Measurements from ENCODE around the gene CFLAR. TPM values are rescaled to one million over a fixed set of nuclear protein-coding genes. Genes with fewer than 3 reads are reported as not detected.

CFLAR gene
- polyA plus RNA-seq, 1 of the 3 experiments (the other 2 are of a cell fraction) = 23.7 TPM

GRCh38 chr2:201136889-201137321 lies 20.9 kb downstream of the CFLAR start:
- no peak overlapping the region for H3K9ac ChIP-seq
- peaks cover 67% of the 10 kb centered on the region for H3K79me2 ChIP-seq (ENCODE audit: insufficient read depth)
- no peaks in the 10 kb centered on the region for H3K9me2 ChIP-seq
- peaks cover 36 to 44% of the 10 kb centered on the region in 2 experiments for H3K36me3 ChIP-seq (replicated peaks in 1 of 2; ENCODE audit: control insufficient read depth in 1 of 2, insufficient read depth in 2 of 2, low read length in 1 of 2)
- no peaks in the 10 kb centered on the region for H3K27me3 ChIP-seq (ENCODE audit: insufficient read depth)
- H3K4me1 ChIP-seq (ENCODE audit: control insufficient read depth in 1 of 2, insufficient read depth in 2 of 2, low read depth in 1 of 2, low read length in 1 of 2) = 0 out of 4 replicates have a peak, but pooled peaks cover 0 to 5% of the 10 kb centered on the region in 2 experiments
- DNase-seq = no peak
- H3K9me3 ChIP-seq = no peaks in the 10 kb centered on the region
- no peak overlapping the region for H3K27ac ChIP-seq (ENCODE audit: low read depth in 2 of 2, low read length in 1 of 2)
- no peak overlapping the region for H3K4me2 ChIP-seq
- ChIA-PET CTCF (interaction anchor here (1.3 kb wide), 1 partner anchor 40 kb away, joined by 3 read pairs; no protein-coding TSS in a partner anchor), POLR2A (no interaction called here)
- no peaks in the 10 kb centered on the region for H4K20me1 ChIP-seq (ENCODE audit: insufficient read depth)
- peaks cover 4% of the 10 kb centered on the region for H3F3A ChIP-seq (replicated peaks; ENCODE audit: insufficient read depth)
- H2AFZ ChIP-seq (ENCODE audit: low read depth) = no peak overlapping the region
- H3K4me3 ChIP-seq (ENCODE audit: low read depth in 2 of 2, low read length in 1 of 2) = no peak overlapping the region
- WGBS (ENCODE audit: low lambda C conversion rate) = 94% methylated on average over 1 of the region's 3 CpGs
- TF ChIP-seq NFIC (IDR thresholded peaks at IDR 0.05; ENCODE audit: borderline replicate concordance) (no peak), NRF1 (IDR thresholded peaks at IDR 0.05; ENCODE audit: low read depth, low read length) (no peak), POLR2AphosphoS5 (IDR thresholded peaks at IDR 0.05; ENCODE audit: low read depth, low read length) (no peak), RAD21 (IDR thresholded peaks at IDR 0.05; ENCODE audit: low read length) (no peak), MEF2A (IDR thresholded peaks at IDR 0.05; ENCODE audit: borderline replicate concordance, low read depth) (no peak), TCF12 (IDR thresholded peaks at IDR 0.05) (no peak)

- DNase-seq = no peak
- H3K79me2 ChIP-seq (ENCODE audit: insufficient read depth) = peaks cover 61% of the 10 kb centered on the region
- H2AFZ ChIP-seq (ENCODE audit: low read depth) = no peak overlapping the region
- 97% methylated on average over 27 of the region's 28 CpGs for WGBS (ENCODE audit: low lambda C conversion rate)
- no peak for TF ChIP-seq PBX3 (IDR thresholded peaks at IDR 0.05)
- no peak for TF ChIP-seq EZH2phosphoT487 (IDR thresholded peaks at IDR 0.05; ENCODE audit: borderline replicate concordance, low read depth)
- no peak for TF ChIP-seq RXRA (IDR thresholded peaks at IDR 0.05; ENCODE audit: borderline replicate concordance, low read depth)
- TF ChIP-seq YY1 (IDR thresholded peaks at IDR 0.05; ENCODE audit: low read depth) = no peak
- TF ChIP-seq JUND (IDR thresholded peaks at IDR 0.05) = no peak
- TF ChIP-seq FOSL2 (IDR thresholded peaks at IDR 0.05; ENCODE audit: borderline replicate concordance, low read depth) = no peak
- TF ChIP-seq NFIC (IDR thresholded peaks at IDR 0.05; ENCODE audit: borderline replicate concordance) = no peak
- TF ChIP-seq MXI1 (IDR thresholded peaks at IDR 0.05; ENCODE audit: low read depth, low read length) = no peak
- H3K9me2 ChIP-seq = no peaks in the 10 kb centered on the region
- ChIA-PET CTCF (no interaction called here), POLR2A (no interaction called here)
- H3K4me3 ChIP-seq (ENCODE audit: low read depth in 2 of 2, low read length in 1 of 2) = no peak overlapping the region
- H3K4me1 ChIP-seq (ENCODE audit: control insufficient read depth in 1 of 2, insufficient read depth in 2 of 2, low read depth in 1 of 2, low read length in 1 of 2) = 0 out of 4 replicates have a peak, but pooled peaks cover 0 to 3% of the 10 kb centered on the region in 2 experiments
- peaks cover 3% of the 10 kb centered on the region for H3F3A ChIP-seq (replicated peaks; ENCODE audit: insufficient read depth)
- no peak overlapping the region for H3K9ac ChIP-seq
- H4K20me1 ChIP-seq (ENCODE audit: insufficient read depth) = no peaks in the 10 kb centered on the region
- no peaks in the 10 kb centered on the region for H3K27me3 ChIP-seq (ENCODE audit: insufficient read depth)
- H3K36me3 ChIP-seq (replicated peaks in 1 of 2; ENCODE audit: control insufficient read depth in 1 of 2, insufficient read depth in 2 of 2, low read length in 1 of 2) = peaks cover 35 to 52% of the 10 kb centered on the region in 2 experiments
- no peak overlapping the region for H3K4me2 ChIP-seq
- H3K9me3 ChIP-seq = no peaks in the 10 kb centered on the region
- H3K27ac ChIP-seq (ENCODE audit: low read depth in 2 of 2, low read length in 1 of 2) = no peak overlapping the region
These were observed 21.8 kb downstream of the CFLAR start for GRCh38 chr2:201137505-201138400.

Data from SK-N-SH (cell line).